ENCODE data around the gene DCLRE1B.

GRCh38 chr1:113872219-113872935, 32.7 kb upstream of the DCLRE1B start:
- no peak for TF ChIP-seq ZFP3 (CRISPR knock-in tag; IDR thresholded peaks at IDR 0.05)
- TF ChIP-seq CREB5 (CRISPR knock-in tag; IDR thresholded peaks at IDR 0.05; ENCODE audit: low read depth): no peak
- TF ChIP-seq RARB (CRISPR knock-in tag; IDR thresholded peaks at IDR 0.05): no peak
- no peak for TF ChIP-seq GLIS3 (CRISPR knock-in tag; IDR thresholded peaks at IDR 0.05)
- TF ChIP-seq PATZ1 (CRISPR knock-in tag; IDR thresholded peaks at IDR 0.05; ENCODE audit: borderline replicate concordance): no peak
- no peak for TF ChIP-seq ZC3H10 (CRISPR knock-in tag; IDR thresholded peaks at IDR 0.05)
- TF ChIP-seq ISL1 (CRISPR knock-in tag; IDR thresholded peaks at IDR 0.05): no peak
- no peak for TF ChIP-seq OSR1 (CRISPR knock-in tag; IDR thresholded peaks at IDR 0.05)
- no peak for TF ChIP-seq SNAI2 (CRISPR knock-in tag; IDR thresholded peaks at IDR 0.05)

Data from SK-N-SH treated with all-trans-retinoic acid at 6 μM for 48 hours (cell line).